Measurements from ENCODE around the gene SDCCAG8. TPM values are rescaled to one million over a fixed set of nuclear protein-coding genes. Genes with fewer than 3 reads are reported as not detected.
A peak's percentile ranks its signal among the peaks of the same experiment; 100 is the strongest.
"Not testable (repeated sequence)": the region's sequence is repeated elsewhere in the genome, so short reads cannot be mapped to it uniquely, and the experiment has no call there.

The SDCCAG8 gene
- 10 to 100 TPM; 18.3 to 21.2 TPM for total RNA-seq
- 21.9 TPM for polyA plus RNA-seq (2013, experiment 1 of 2)
- polyA plus RNA-seq (2013, experiment 2 of 2), result 26.5 TPM
- 10.2 to 41.7 (median 25.9) reads per million in 172 experiments for total RNA-seq

GRCh38 chr1:243255791-243256512 lies at the start of gene SDCCAG8:
SDCCAG8 (plus strand) TSS chr1:243256041; CDS start chr1:243256174, 133 bp downstream.
- ChIA-PET CTCF (interaction anchor here (1.0 to 2.4 kb wide), 3 partner anchors 21 to 792 kb away, joined by 3 to 10 read pairs (median 4); no protein-coding TSS in a partner anchor), POLR2A (interaction anchor here (0.7 to 3.0 kb wide), 31 partner anchors 9 to 1737 kb away, joined by 3 to 31 read pairs (median 6); partner anchors contain the start of genes ADSS2, CATSPERE, CHML and COX20)
- Mint-ChIP-seq H3K4me1 (ENCODE audit: low read depth) (peaks cover 61% of the 10 kb centered on the region), H3K4me3 (peak within 1 kb of the TSS; percentile 98), H3K27me3 (no peaks in the 10 kb centered on the region), H3K9me3 (no peaks in the 10 kb centered on the region), H3K27ac (peak within 1 kb of the TSS; percentile 100), H3K36me3 (ENCODE audit: low read depth) (peaks cover 24% of the 10 kb centered on the region)
- H3K4me3 ChIP-seq (ENCODE audit: low read length), result peak within 1 kb of the TSS; percentile 99
- no peaks in the 10 kb centered on the region for H3K27me3 ChIP-seq (ENCODE audit: control insufficient read depth in 1 of 2, insufficient read depth in 2 of 2, low read length in 2 of 2)
- H3K9me3 ChIP-seq (ENCODE audit: control insufficient read depth in 1 of 2, insufficient read depth in 1 of 2, low read length in 2 of 2), result no peaks in the 10 kb centered on the region
- TF ChIP-seq, protein P1, sequence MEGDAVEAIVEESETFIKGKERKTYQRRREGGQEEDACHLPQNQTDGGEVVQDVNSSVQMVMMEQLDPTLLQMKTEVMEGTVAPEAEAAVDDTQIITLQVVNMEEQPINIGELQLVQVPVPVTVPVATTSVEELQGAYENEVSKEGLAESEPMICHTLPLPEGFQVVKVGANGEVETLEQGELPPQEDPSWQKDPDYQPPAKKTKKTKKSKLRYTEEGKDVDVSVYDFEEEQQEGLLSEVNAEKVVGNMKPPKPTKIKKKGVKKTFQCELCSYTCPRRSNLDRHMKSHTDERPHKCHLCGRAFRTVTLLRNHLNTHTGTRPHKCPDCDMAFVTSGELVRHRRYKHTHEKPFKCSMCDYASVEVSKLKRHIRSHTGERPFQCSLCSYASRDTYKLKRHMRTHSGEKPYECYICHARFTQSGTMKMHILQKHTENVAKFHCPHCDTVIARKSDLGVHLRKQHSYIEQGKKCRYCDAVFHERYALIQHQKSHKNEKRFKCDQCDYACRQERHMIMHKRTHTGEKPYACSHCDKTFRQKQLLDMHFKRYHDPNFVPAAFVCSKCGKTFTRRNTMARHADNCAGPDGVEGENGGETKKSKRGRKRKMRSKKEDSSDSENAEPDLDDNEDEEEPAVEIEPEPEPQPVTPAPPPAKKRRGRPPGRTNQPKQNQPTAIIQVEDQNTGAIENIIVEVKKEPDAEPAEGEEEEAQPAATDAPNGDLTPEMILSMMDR (IDR thresholded peaks at IDR 0.05), result no peak
- ATAC-seq (ENCODE audit: poor library complexity) (peak; percentile 73), DNase-seq (peak; percentile 85 to 98 (median 90))
- peaks cover 20% of the 10 kb centered on the region for H3K4me1 ChIP-seq (ENCODE audit: insufficient read depth, low read length)
- H3K36me3 ChIP-seq (ENCODE audit: insufficient read depth, low read length), result no peaks in the 10 kb centered on the region
- peak within 1 kb of the TSS; percentile 97 to 99 for H3K27ac ChIP-seq (ENCODE audit: low read depth in 1 of 2, low read length in 2 of 2)
- intact Hi-C loops (cut with DNase I, micrococcal nuclease), result loop anchor here (2.0 to 10.0 kb wide), 9 partner anchors 77 to 1739 kb away; partner anchors contain the start of genes ADSS2 (in 1 of the 2), COX20 (in 1 of the 2), DESI2 (in 1 of the 2) and FH (in 1 of the 2)

DNA sequence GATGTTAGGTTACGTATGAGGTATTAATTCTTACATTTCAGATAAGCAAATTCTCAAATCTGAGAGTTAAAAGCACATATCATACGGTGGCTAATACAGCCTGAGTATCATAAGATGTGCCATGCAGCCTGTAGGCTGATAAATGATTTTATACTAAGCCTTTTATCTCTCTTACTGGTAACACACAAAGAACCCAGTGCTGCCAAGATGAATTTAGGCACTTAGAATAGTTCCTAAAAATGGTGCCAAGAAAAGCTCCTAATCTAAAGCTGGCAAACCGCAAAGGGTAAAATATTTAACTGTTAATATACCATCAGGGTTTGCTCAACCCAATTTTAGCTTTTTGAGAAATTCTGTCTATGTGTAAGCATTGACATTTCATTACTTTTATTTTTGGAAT lies 43.9 kb upstream of the SDCCAG8 start:
- H3K36me3 ChIP-seq (ENCODE audit: insufficient read depth, low read length); H3K9me3 Mint-ChIP-seq; CTCF ChIA-PET; H3K27me3 ChIP-seq (ENCODE audit: control insufficient read depth in 1 of 2, insufficient read depth in 2 of 2, low read length in 2 of 2); DNase-seq; H3K27ac ChIP-seq (ENCODE audit: low read depth in 1 of 2, low read length in 2 of 2); H3K27me3 Mint-ChIP-seq; H3K4me3 Mint-ChIP-seq; H3K4me3 ChIP-seq (ENCODE audit: low read length); H3K4me1 Mint-ChIP-seq (ENCODE audit: low read depth); H3K9me3 ChIP-seq (ENCODE audit: control insufficient read depth in 1 of 2, insufficient read depth in 1 of 2, low read length in 2 of 2); H3K4me1 ChIP-seq (ENCODE audit: insufficient read depth, low read length); ATAC-seq (ENCODE audit: poor library complexity); POLR2A ChIA-PET; intact Hi-C loops (cut with DNase I, micrococcal nuclease); H3K27ac Mint-ChIP-seq: not testable (repeated sequence)
- H3K36me3 Mint-ChIP-seq (ENCODE audit: low read depth), result peaks cover 34% of the 10 kb centered on the region

GRCh38 chr1:243213045-243213787 lies 42.6 kb upstream of the SDCCAG8 start:
- CTCF ChIA-PET, result no interaction called here
- no peaks in the 10 kb centered on the region for H3K27me3 ChIP-seq (ENCODE audit: control insufficient read depth in 1 of 2, insufficient read depth in 2 of 2, low read length in 2 of 2)
- peaks cover 12% of the 10 kb centered on the region for H3K36me3 ChIP-seq (ENCODE audit: insufficient read depth, low read length)
- Mint-ChIP-seq H3K27me3 (no peaks in the 10 kb centered on the region), H3K9me3 (no peaks in the 10 kb centered on the region), H3K27ac (no peak overlapping the region), H3K4me3 (no peak overlapping the region), H3K4me1 (ENCODE audit: low read depth) (peaks cover 3% of the 10 kb centered on the region), H3K36me3 (ENCODE audit: low read depth) (peaks cover 42% of the 10 kb centered on the region)
- no peak for ATAC-seq (ENCODE audit: poor library complexity)
- DNase-seq, result no peak
- TF ChIP-seq, protein P1 (IDR thresholded peaks at IDR 0.05), result no peak
- no peak overlapping the region for H3K27ac ChIP-seq (ENCODE audit: low read depth in 1 of 2, low read length in 2 of 2)
- H3K4me3 ChIP-seq (ENCODE audit: low read length), result no peak overlapping the region
- intact Hi-C loops (cut with DNase I, micrococcal nuclease), result no loop called here
- no peaks in the 10 kb centered on the region for H3K9me3 ChIP-seq (ENCODE audit: control insufficient read depth in 1 of 2, insufficient read depth in 1 of 2, low read length in 2 of 2)
- POLR2A ChIA-PET, result no interaction called here
- no peaks in the 10 kb centered on the region for H3K4me1 ChIP-seq (ENCODE audit: insufficient read depth, low read length)

GRCh38 chr1:243215276-243215875 lies 40.5 kb upstream of the SDCCAG8 start:
- H3K4me3 Mint-ChIP-seq; H3K27ac ChIP-seq (ENCODE audit: low read depth in 1 of 2, low read length in 2 of 2); H3K9me3 ChIP-seq (ENCODE audit: control insufficient read depth in 1 of 2, insufficient read depth in 1 of 2, low read length in 2 of 2); CTCF ChIA-PET; H3K4me3 ChIP-seq (ENCODE audit: low read length); H3K27me3 ChIP-seq (ENCODE audit: control insufficient read depth in 1 of 2, insufficient read depth in 2 of 2, low read length in 2 of 2); H3K4me1 Mint-ChIP-seq (ENCODE audit: low read depth); H3K4me1 ChIP-seq (ENCODE audit: insufficient read depth, low read length); POLR2A ChIA-PET; H3K9me3 Mint-ChIP-seq; H3K27me3 Mint-ChIP-seq; ATAC-seq (ENCODE audit: poor library complexity); DNase-seq; H3K27ac Mint-ChIP-seq: not testable (repeated sequence)
- intact Hi-C loops (cut with DNase I, micrococcal nuclease), result loop anchor here in 1 of 2 experiments (5.0 kb wide), 1 partner anchor 37 kb away; no protein-coding TSS in a partner anchor
- H3K36me3 Mint-ChIP-seq (ENCODE audit: low read depth), result peaks cover 62% of the 10 kb centered on the region
- H3K36me3 ChIP-seq (ENCODE audit: insufficient read depth, low read length), result peaks cover 20% of the 10 kb centered on the region

All from CD4-positive, alpha-beta T cell (primary cell).